Kidney glomerular epithelial cell (primary cell): Measurements from ENCODE around the gene CD300A.

Source experiments
- DNase-seq: peaks from one replicate; lab custom pipeline; 2025; lab: John Stamatoyannopoulos, UW

The CD300A gene

GRCh38 chr17:74454197-74455024 is 12.0 kb upstream of the CD300A start:
- DNase-seq, result peak; percentile 59

GRCh38 chr17:74455025-74455545 is 11.3 kb upstream of the CD300A start:
- no peak for DNase-seq

- DNase-seq, result no peak
Measured at GRCh38 chr17:74455821-74456220, 10.6 kb upstream of the CD300A start.

GRCh38 chr17:74457146-74457819 is 9.2 kb upstream of the CD300A start:
- no peak for DNase-seq

- no peak for DNase-seq
Measured at GRCh38 chr17:74457820-74458166, 8.6 kb upstream of the CD300A start.

GRCh38 chr17:74458835-74459234 is 7.6 kb upstream of the CD300A start:
- no peak for DNase-seq

GRCh38 chr17:74459622-74460021 is 6.8 kb upstream of the CD300A start:
- no peak for DNase-seq

- no peak for DNase-seq
Measured at GRCh38 chr17:74460241-74460640, 6.2 kb upstream of the CD300A start.

- DNase-seq, result no peak
Measured at GRCh38 chr17:74460996-74461395, 5.4 kb upstream of the CD300A start.

- DNase-seq, result no peak
Measured at GRCh38 chr17:74461611-74462010, 4.8 kb upstream of the CD300A start.

GRCh38 chr17:74464730-74465377 is 1.6 kb upstream of the CD300A start:
- no peak for DNase-seq

- no peak for DNase-seq
Measured at GRCh38 chr17:74465378-74466110, 890 bp upstream of the CD300A start.

- no peak for DNase-seq
Measured at GRCh38 chr17:74466828-74467184, 372 bp downstream of the CD300A start.

- no peak for DNase-seq
Measured at GRCh38 chr17:74467221-74467951, 952 bp downstream of the CD300A start.

- DNase-seq, result no peak
Measured at GRCh38 chr17:74471341-74471740, 4.9 kb downstream of the CD300A start.

- no peak for DNase-seq
Measured at GRCh38 chr17:74472890-74473289, 6.5 kb downstream of the CD300A start.

GRCh38 chr17:74473294-74473693 is 6.9 kb downstream of the CD300A start:
- DNase-seq, result no peak

GRCh38 chr17:74474043-74474792 is 7.8 kb downstream of the CD300A start:
- no peak for DNase-seq

- no peak for DNase-seq
Measured at GRCh38 chr17:74475189-74475588, 8.8 kb downstream of the CD300A start.

GRCh38 chr17:74477411-74477810 is 11.0 kb downstream of the CD300A start:
- DNase-seq, result no peak
